OCI-LY7 (cell line): Measurements from ENCODE around the gene OTUD7B. TPM values are rescaled to one million over a fixed set of nuclear protein-coding genes. Genes with fewer than 3 reads are reported as not detected.

ENCODE experiments used
- BruUV-seq: library from RNA; stranded (reverse); fragments of 400-500 nt; replicated peaks from 2 replicates; lab custom pipeline; 2021; lab: Mats Ljungman, UMichigan
- CTCF ChIA-PET: fragments of 300-600 bp; sonication (Branson Sonifier 250); formaldehyde crosslinking; loops from one replicate; lab custom pipeline; 2022; ENCODE audit warnings: antibody characterized with exemption; ENCODE audit not compliant: unreplicated experiment; lab: Charles Lee
- POLR2A ChIA-PET: fragments of 300-600 bp; sonication (Branson Sonifier 250); formaldehyde crosslinking; loops from one replicate; lab custom pipeline; 2022; ENCODE audit warnings: antibody characterized with exemption; lab: Charles Lee
- DNase-seq: peaks from one replicate; pipeline ENCODE4 v3.0.0-alpha.2; 2015; ENCODE audit warnings: low spot score
- H2AFZ ChIP-seq: fragments of 200-600 bp; sonication (generic), shearing (Covaris generic); 2 replicates; pipeline ENCODE4 v1.6.1; 2014; ENCODE audit warnings: mild to moderate bottlenecking, antibody characterized with exemption, low read length, moderate library complexity
- H3K27ac ChIP-seq: fragments of 200-600 bp; sonication (generic); 2 replicates; pipeline ENCODE4 v1.5.1; 2014; ENCODE audit warnings: mixed run types, low read depth, mild to moderate bottlenecking, moderate library complexity, low read length, inconsistent platforms; ENCODE audit not compliant: poor library complexity, severe bottlenecking
- H3K36me3 ChIP-seq: fragments of 200-600 bp; sonication (generic); 2 replicates; pipeline ENCODE4 v1.6.1; 2014; ENCODE audit warnings: mild to moderate bottlenecking, antibody characterized with exemption, low read length, moderate library complexity, mixed read lengths; ENCODE audit not compliant: insufficient read depth
- H3K4me1 ChIP-seq: fragments of 200-600 bp; sonication (generic); 2 replicates; pipeline ENCODE4 v1.5.1; 2014; ENCODE audit warnings: mild to moderate bottlenecking, low read length; ENCODE audit not compliant: insufficient read depth, poor library complexity, severe bottlenecking
- H3K4me2 ChIP-seq: fragments of 200-600 bp; sonication (generic); 2 replicates; pipeline ENCODE4 v1.6.1; 2014; ENCODE audit warnings: mild to moderate bottlenecking, low read length
- H3K4me3 ChIP-seq: fragments of 200-600 bp; sonication (generic); 2 replicates; pipeline ENCODE4 v1.5.1; 2014; ENCODE audit warnings: mild to moderate bottlenecking, low read depth, low read length; ENCODE audit not compliant: poor library complexity, severe bottlenecking
- H3K79me2 ChIP-seq: fragments of 200-600 bp; sonication (generic); 2 replicates; pipeline ENCODE4 v1.6.1; 2016; ENCODE audit warnings: low read depth, mild to moderate bottlenecking, low read length, moderate library complexity, mixed read lengths; ENCODE audit not compliant: insufficient read depth
- H3K9me2 ChIP-seq: fragments of 200-600 bp; sonication (generic); 2 replicates; pipeline ENCODE4 v1.6.1; 2016; ENCODE audit warnings: mild to moderate bottlenecking, low read length, mixed read lengths; ENCODE audit not compliant: insufficient read depth
- H3K9me3 ChIP-seq: fragments of 200-600 bp; sonication (generic); 2 replicates; pipeline ENCODE4 v1.6.1; 2014; ENCODE audit warnings: mild to moderate bottlenecking, mixed run types, low read length, mixed read lengths
- H4K20me1 ChIP-seq: fragments of 200-600 bp; sonication (generic); 2 replicates; pipeline ENCODE4 v1.6.1; 2014; ENCODE audit warnings: mild to moderate bottlenecking, antibody characterized with exemption, low read length, moderate library complexity, mixed read lengths; ENCODE audit not compliant: insufficient read depth
- EZH2phosphoT487 ChIP-seq: fragments of 200-600 bp; sonication (generic); IDR thresholded peaks from 2 replicates; pipeline ENCODE4 v1.6.1; 2018; ENCODE audit warnings: low read depth, borderline replicate concordance, mild to moderate bottlenecking, mixed run types, antibody characterized with exemption, low read length, moderate library complexity, mixed read lengths
- intact Hi-C: fragments of 100-400 bp; cut with micrococcal nuclease; formaldehyde crosslinking; loops from one replicate; pipeline ENCODE4 v1.10.0; 2022; ENCODE audit not compliant: unreplicated experiment
- total RNA-seq, 2 experiments: library from RNA; depleted of rRNA in 1 of 2; stranded (reverse); fragments of >200 nt in 1 of 2; shearing (Covaris generic) in 1 of 2; gene quantifications; 2 replicates each; pipeline ENCODE4 v1.2.3, GENCODE V29; 2014 to 2022
- TF ChIP-seq, protein P1 (sequence below): fragments of 200-600 bp; sonication (generic); conservative IDR thresholded peaks from 2 replicates; pipeline ENCODE4 v1.5.1; 2014; ENCODE audit warnings: mild to moderate bottlenecking, antibody characterized with exemption, low read length, moderate library complexity, mixed read lengths

Gene OTUD7B
- total RNA-seq, 2 experiments from 2014 or later = 1.7 to 4.3 TPM

- no peak for DNase-seq
- no peaks in the 10 kb centered on the region for H3K36me3 ChIP-seq
- H3K4me2 ChIP-seq = no peak overlapping the region
- BruUV-seq = no TSS peak
- H3K27ac ChIP-seq = no peak overlapping the region
- H3K4me3 ChIP-seq = no peak overlapping the region
- POLR2A ChIA-PET = no interaction called here
- TF ChIP-seq, protein P1, sequence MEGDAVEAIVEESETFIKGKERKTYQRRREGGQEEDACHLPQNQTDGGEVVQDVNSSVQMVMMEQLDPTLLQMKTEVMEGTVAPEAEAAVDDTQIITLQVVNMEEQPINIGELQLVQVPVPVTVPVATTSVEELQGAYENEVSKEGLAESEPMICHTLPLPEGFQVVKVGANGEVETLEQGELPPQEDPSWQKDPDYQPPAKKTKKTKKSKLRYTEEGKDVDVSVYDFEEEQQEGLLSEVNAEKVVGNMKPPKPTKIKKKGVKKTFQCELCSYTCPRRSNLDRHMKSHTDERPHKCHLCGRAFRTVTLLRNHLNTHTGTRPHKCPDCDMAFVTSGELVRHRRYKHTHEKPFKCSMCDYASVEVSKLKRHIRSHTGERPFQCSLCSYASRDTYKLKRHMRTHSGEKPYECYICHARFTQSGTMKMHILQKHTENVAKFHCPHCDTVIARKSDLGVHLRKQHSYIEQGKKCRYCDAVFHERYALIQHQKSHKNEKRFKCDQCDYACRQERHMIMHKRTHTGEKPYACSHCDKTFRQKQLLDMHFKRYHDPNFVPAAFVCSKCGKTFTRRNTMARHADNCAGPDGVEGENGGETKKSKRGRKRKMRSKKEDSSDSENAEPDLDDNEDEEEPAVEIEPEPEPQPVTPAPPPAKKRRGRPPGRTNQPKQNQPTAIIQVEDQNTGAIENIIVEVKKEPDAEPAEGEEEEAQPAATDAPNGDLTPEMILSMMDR = no peak
- no peak for TF ChIP-seq EZH2phosphoT487
- H3K9me2 ChIP-seq = no peaks in the 10 kb centered on the region
- no peak overlapping the region for H2AFZ ChIP-seq
- CTCF ChIA-PET = no interaction called here
- H3K79me2 ChIP-seq = no peaks in the 10 kb centered on the region
- intact Hi-C loops = no loop called here
- no peaks in the 10 kb centered on the region for H4K20me1 ChIP-seq
- H3K9me3 ChIP-seq = no peaks in the 10 kb centered on the region
- H3K4me1 ChIP-seq = no peaks in the 10 kb centered on the region
Measured at GRCh38 chr1:150028322-150028721, 17.8 kb upstream of the OTUD7B start.

GRCh38 chr1:150024156-150024555 lies 13.6 kb upstream of the OTUD7B start:
- Histone ChIP-seq H3K79me2 (no peaks in the 10 kb centered on the region), H3K36me3 (no peaks in the 10 kb centered on the region), H3K9me3 (no peaks in the 10 kb centered on the region), H3K9me2 (no peaks in the 10 kb centered on the region), H3K27ac (no peak overlapping the region), H4K20me1 (no peaks in the 10 kb centered on the region), H3K4me1 (no peaks in the 10 kb centered on the region), H3K4me2 (no peak overlapping the region), H2AFZ (no peak overlapping the region), H3K4me3 (no peak overlapping the region)
- no peak for TF ChIP-seq EZH2phosphoT487
- TF ChIP-seq, protein P1 = no peak
- POLR2A ChIA-PET = interaction anchor here (0.6 kb wide), 1 partner anchor 1058 kb away, joined by 3 read pairs; no protein-coding TSS in a partner anchor
- intact Hi-C loops = loop anchor here (5.0 kb wide), 1 partner anchor 47 kb away; no protein-coding TSS in a partner anchor
- DNase-seq = no peak
- BruUV-seq = no TSS peak
- CTCF ChIA-PET = no interaction called here

GRCh38 chr1:150022357-150022756 lies 11.8 kb upstream of the OTUD7B start:
- TF ChIP-seq, protein P1 = no peak
- no peak for TF ChIP-seq EZH2phosphoT487
- Histone ChIP-seq H3K79me2 (no peaks in the 10 kb centered on the region), H2AFZ (no peak overlapping the region), H3K4me2 (no peak overlapping the region), H4K20me1 (no peaks in the 10 kb centered on the region), H3K36me3 (no peaks in the 10 kb centered on the region), H3K4me1 (peaks cover 10% of the 10 kb centered on the region), H3K9me3 (no peaks in the 10 kb centered on the region), H3K9me2 (no peaks in the 10 kb centered on the region), H3K27ac (no peak overlapping the region), H3K4me3 (no peak overlapping the region)
- no peak for DNase-seq
- POLR2A ChIA-PET = interaction anchor here (0.7 kb wide), 1 partner anchor 9 kb away, joined by 3 read pairs; no protein-coding TSS in a partner anchor
- intact Hi-C loops = loop anchor here (5.0 kb wide), 1 partner anchor 45 kb away; no protein-coding TSS in a partner anchor
- no TSS peak for BruUV-seq
- CTCF ChIA-PET = no interaction called here
